IPS DF 6.9 (cell line): ENCODE data around the gene IL1R2.

Experiments used
- DNase-seq: peaks from one replicate; pipeline ENCODE4 v3.0.0-alpha.2; 2013; ENCODE audit warnings: low read depth, low spot score
- H3K27ac ChIP-seq: one replicate; pipeline ENCODE4 v1.5.1; 2013; ENCODE audit warnings: low read length, control low read depth
- H3K27me3 ChIP-seq: 2 replicates; pipeline ENCODE4 v1.6.1; 2013; ENCODE audit warnings: mild to moderate bottlenecking, low read length; ENCODE audit not compliant: control insufficient read depth, insufficient read depth
- H3K36me3 ChIP-seq: 2 replicates; pipeline ENCODE4 v1.6.1; 2013; ENCODE audit warnings: low read length; ENCODE audit not compliant: control insufficient read depth, insufficient read depth
- H3K4me1 ChIP-seq: 2 replicates; pipeline ENCODE4 v1.6.1; 2013; ENCODE audit warnings: low read length; ENCODE audit not compliant: control insufficient read depth, insufficient read depth
- H3K4me3 ChIP-seq: 2 replicates; pipeline ENCODE4 v1.5.1; 2013; ENCODE audit warnings: mild to moderate bottlenecking, low read length
- H3K9me3 ChIP-seq: 2 replicates; pipeline ENCODE4 v1.6.1; 2013; ENCODE audit warnings: low read length, inconsistent platforms; ENCODE audit not compliant: control insufficient read depth, insufficient read depth
- WGBS: extraction: QIAGEN DNeasy Blood & Tissue Kit; methylation state at CpG from one replicate; pipeline ENCODE4 v1.1.7; 2013; ENCODE audit warnings: mixed read lengths, missing lambda C conversion rate; ENCODE audit not compliant: insufficient read length, insufficient coverage; 5-methylcytosine and 5-hydroxymethylcytosine counted together

IL1R2 gene

DNA sequence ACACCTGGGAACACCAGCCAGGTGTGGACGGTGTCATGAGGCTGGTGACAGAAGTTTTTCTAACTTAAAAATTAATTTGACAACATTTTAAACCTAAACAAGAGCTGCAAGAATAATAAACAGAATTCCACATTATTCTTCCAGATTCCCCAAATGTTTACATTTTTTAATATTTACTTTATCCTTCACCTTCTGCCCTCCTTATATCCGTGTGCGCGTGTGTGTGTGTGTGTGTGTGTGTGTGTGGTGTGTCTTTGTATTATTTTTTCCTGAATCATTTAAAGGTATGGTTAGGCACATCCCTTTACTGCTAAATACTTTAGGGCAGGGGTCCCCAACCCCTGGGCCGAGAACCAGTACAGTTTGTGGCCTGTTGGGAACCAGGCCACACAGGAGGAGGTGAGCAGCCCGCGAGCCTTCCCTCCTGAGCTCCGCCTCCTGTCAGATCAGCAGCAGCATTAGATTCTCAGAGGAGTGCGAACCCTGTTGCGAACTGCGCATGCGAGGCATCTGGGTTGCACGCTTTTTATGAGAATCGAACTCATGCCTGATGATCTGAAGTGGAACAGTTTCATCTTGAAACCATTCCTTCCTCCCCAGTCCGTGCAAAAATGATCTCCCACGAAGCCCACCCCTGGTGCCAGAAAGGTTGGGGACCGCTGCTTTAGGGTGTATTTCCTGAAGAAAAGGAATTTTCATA, 16.4 kb upstream of the IL1R2 start:
- H3K9me3 ChIP-seq: peaks cover 1% of the 10 kb centered on the region; the same call in 1 of the 2 replicates
- H3K4me3 ChIP-seq: no peak overlapping the region; the same call in 1 of the 2 replicates
- no CpG with 5 or more reads among the region's 17 CpGs for WGBS
- no peaks in the 10 kb centered on the region for H3K36me3 ChIP-seq
- H3K27me3 ChIP-seq: no peaks in the 10 kb centered on the region
- H3K4me1 ChIP-seq: no peaks in the 10 kb centered on the region
- no peak for DNase-seq
- no peak overlapping the region for H3K27ac ChIP-seq

GRCh38 chr2:101976891-101977290, 14.9 kb upstream of the IL1R2 start:
- no peaks in the 10 kb centered on the region for H3K36me3 ChIP-seq
- no peak for DNase-seq
- H3K27ac ChIP-seq: no peak overlapping the region
- no peaks in the 10 kb centered on the region for H3K27me3 ChIP-seq
- H3K4me1 ChIP-seq: no peaks in the 10 kb centered on the region
- H3K4me3 ChIP-seq: no peak overlapping the region
- WGBS: no CpG with 5 or more reads among the region's 1 CpG
- H3K9me3 ChIP-seq: no peaks in the 10 kb centered on the region; the same call in 1 of the 2 replicates

DNA sequence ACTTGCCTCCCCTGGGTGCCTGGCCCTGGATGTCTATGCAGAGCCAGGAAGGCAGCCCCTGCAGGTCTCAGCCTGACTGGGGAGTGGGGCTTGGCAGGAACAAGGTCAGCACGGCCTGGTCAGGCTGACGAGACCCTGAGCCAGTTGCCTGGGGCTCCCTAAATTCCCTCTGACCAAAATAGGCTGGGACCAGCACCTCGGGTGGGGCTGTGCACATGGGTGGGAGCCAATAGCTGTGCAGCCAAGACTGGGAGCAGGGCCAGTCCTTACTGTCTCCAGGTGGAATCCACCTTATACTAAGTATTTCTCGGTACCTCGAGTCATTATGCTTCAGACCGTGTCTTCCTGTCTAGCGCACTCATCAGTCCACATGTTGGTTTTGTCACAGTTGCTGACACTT, 11.4 kb upstream of the IL1R2 start:
- H3K36me3 ChIP-seq: no peaks in the 10 kb centered on the region
- no peaks in the 10 kb centered on the region for H3K27me3 ChIP-seq
- WGBS: no CpG with 5 or more reads among the region's 7 CpGs
- no peaks in the 10 kb centered on the region for H3K4me1 ChIP-seq
- no peaks in the 10 kb centered on the region for H3K9me3 ChIP-seq
- no peak overlapping the region for H3K4me3 ChIP-seq
- H3K27ac ChIP-seq: no peak overlapping the region
- no peak for DNase-seq

- Histone ChIP-seq H3K27ac (no peak overlapping the region), H3K4me1 (no peaks in the 10 kb centered on the region), H3K36me3 (no peaks in the 10 kb centered on the region), H3K4me3 (no peak overlapping the region), H3K9me3 (no peaks in the 10 kb centered on the region), H3K27me3 (no peaks in the 10 kb centered on the region)
- WGBS: no CpG with 5 or more reads among the region's 5 CpGs
- DNase-seq: no peak
Observed at GRCh38 chr2:101981066-101981465, 10.7 kb upstream of the IL1R2 start.

DNA sequence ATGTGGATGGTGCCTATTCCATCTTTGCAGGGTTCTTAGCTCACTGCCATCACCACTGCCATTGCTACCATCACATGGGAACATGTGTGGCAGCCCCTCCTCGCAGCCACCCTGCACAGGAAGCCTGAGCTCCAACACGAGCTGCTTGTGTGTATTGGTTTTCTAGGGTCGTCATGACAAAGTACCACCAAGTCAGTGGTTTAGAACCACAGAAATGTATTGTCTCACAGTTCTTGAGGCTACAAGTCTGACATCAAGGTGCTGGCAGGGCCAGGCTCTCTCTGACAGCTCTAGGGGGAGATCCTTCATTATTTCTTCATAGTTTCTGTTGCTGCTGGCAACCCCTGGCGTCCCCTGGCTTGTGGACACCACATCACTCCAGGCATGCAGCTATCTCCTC, 10.3 kb upstream of the IL1R2 start:
- H3K4me3 ChIP-seq: no peak overlapping the region
- H3K9me3 ChIP-seq: no peaks in the 10 kb centered on the region
- no peaks in the 10 kb centered on the region for H3K27me3 ChIP-seq
- no peak overlapping the region for H3K27ac ChIP-seq
- WGBS: no CpG with 5 or more reads among the region's 4 CpGs
- no peaks in the 10 kb centered on the region for H3K4me1 ChIP-seq
- no peaks in the 10 kb centered on the region for H3K36me3 ChIP-seq
- DNase-seq: no peak

- no peaks in the 10 kb centered on the region for H3K4me1 ChIP-seq
- WGBS: no CpG with 5 or more reads among the region's 9 CpGs
- no peak overlapping the region for H3K4me3 ChIP-seq
- no peaks in the 10 kb centered on the region for H3K9me3 ChIP-seq
- no peaks in the 10 kb centered on the region for H3K36me3 ChIP-seq
- H3K27ac ChIP-seq: no peak overlapping the region
- DNase-seq: no peak
- H3K27me3 ChIP-seq: no peaks in the 10 kb centered on the region
Observed at GRCh38 chr2:101982495-101983029, 9.2 kb upstream of the IL1R2 start.

GRCh38 chr2:101983486-101983885, 8.3 kb upstream of the IL1R2 start:
- Histone ChIP-seq H3K27ac (no peak overlapping the region), H3K4me1 (no peaks in the 10 kb centered on the region), H3K4me3 (no peak overlapping the region), H3K27me3 (no peaks in the 10 kb centered on the region), H3K9me3 (no peaks in the 10 kb centered on the region), H3K36me3 (no peaks in the 10 kb centered on the region)
- no CpG with 5 or more reads among the region's 8 CpGs for WGBS
- DNase-seq: no peak

- Histone ChIP-seq H3K27ac (no peak overlapping the region), H3K27me3 (no peaks in the 10 kb centered on the region), H3K9me3 (no peaks in the 10 kb centered on the region), H3K4me3 (no peak overlapping the region), H3K36me3 (no peaks in the 10 kb centered on the region), H3K4me1 (no peaks in the 10 kb centered on the region)
- DNase-seq: no peak
- no CpG with 5 or more reads among the region's 2 CpGs for WGBS
Observed at GRCh38 chr2:101983928-101984327, 7.8 kb upstream of the IL1R2 start.

DNA sequence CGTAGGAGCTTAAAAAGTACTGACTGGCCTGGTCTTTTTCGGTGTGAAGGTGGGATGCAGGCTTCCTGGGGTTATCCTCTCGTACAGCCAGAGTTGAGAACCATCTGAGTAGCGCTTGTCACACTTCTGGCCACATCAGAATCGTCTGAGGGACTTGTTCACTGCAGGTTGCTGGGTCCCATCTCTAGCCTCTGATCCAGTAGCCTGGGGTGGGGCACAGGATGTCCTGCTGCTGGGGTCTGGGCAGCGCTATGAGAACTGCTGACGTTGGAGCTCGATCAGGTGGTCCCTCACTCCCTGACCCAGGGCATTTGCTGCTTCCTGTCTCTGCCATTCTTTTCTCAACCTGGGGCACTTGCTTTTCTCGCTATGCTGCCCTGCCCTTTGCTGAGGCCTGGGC, 7.1 kb upstream of the IL1R2 start:
- DNase-seq: no peak
- Histone ChIP-seq H3K4me1 (no peaks in the 10 kb centered on the region), H3K27ac (no peak overlapping the region), H3K4me3 (no peak overlapping the region), H3K9me3 (no peaks in the 10 kb centered on the region), H3K36me3 (no peaks in the 10 kb centered on the region), H3K27me3 (no peaks in the 10 kb centered on the region)
- no CpG with 5 or more reads among the region's 9 CpGs for WGBS

GRCh38 chr2:101985101-101985792, 6.5 kb upstream of the IL1R2 start:
- Histone ChIP-seq H3K4me1 (no peaks in the 10 kb centered on the region), H3K27ac (no peak overlapping the region)
- WGBS: no CpG with 5 or more reads among the region's 7 CpGs

More at GRCh38 chr2:101985101-101985792, 6.5 kb upstream of the IL1R2 start:
- no peaks in the 10 kb centered on the region for H3K36me3 ChIP-seq
- no peak overlapping the region for H3K4me3 ChIP-seq
- H3K27me3 ChIP-seq: no peaks in the 10 kb centered on the region
- H3K9me3 ChIP-seq: no peaks in the 10 kb centered on the region
- no peak for DNase-seq
